Spinal cord (tissue), 10 donors: Measurements from ENCODE around the gene YWHAH. TPM values are rescaled to one million over a fixed set of nuclear protein-coding genes. Genes with fewer than 3 reads are reported as not detected.

Source experiments
- DNase-seq, 6 donors: peaks; one replicate each; pipeline versions ENCODE4 v3.0.0 to v3.0.0-alpha.2; 2013 to 2015; ENCODE audit warnings: low spot score in 6 of 6, low read depth in 4 of 6
- H3K27ac ChIP-seq: one replicate; pipeline ENCODE4 v1.5.1; 2013; ENCODE audit warnings: low read depth, low read length, control low read depth
- H3K27me3 ChIP-seq: one replicate; pipeline ENCODE4 v1.6.1; 2013; ENCODE audit warnings: low read length; ENCODE audit not compliant: control insufficient read depth, insufficient read depth
- H3K36me3 ChIP-seq: one replicate; pipeline ENCODE4 v1.6.1; 2013; ENCODE audit warnings: low read length; ENCODE audit not compliant: control insufficient read depth, insufficient read depth
- H3K4me1 ChIP-seq: one replicate; pipeline ENCODE4 v1.6.1; 2013; ENCODE audit warnings: low read length; ENCODE audit not compliant: control insufficient read depth, insufficient read depth
- H3K4me3 ChIP-seq: one replicate; pipeline ENCODE4 v1.5.1; 2013; ENCODE audit warnings: low read depth, low read length, control low read depth
- H3K9me3 ChIP-seq: one replicate; pipeline ENCODE4 v1.6.1; 2013; ENCODE audit warnings: low read length; ENCODE audit not compliant: control insufficient read depth, insufficient read depth
- WGBS: methylation state at CpG from one replicate; pipeline ENCODE4 v1.1.5; 2013; ENCODE audit warnings: missing lambda C conversion rate; ENCODE audit not compliant: insufficient coverage; 5-methylcytosine and 5-hydroxymethylcytosine counted together
- polyA plus RNA-seq, 2 donors: library from polyadenylated mRNA; unstranded; fragments of 120-200 nt; gene quantifications; one replicate each; pipeline ENCODE4 v1.2.1, GENCODE V29; 2013; ENCODE audit not compliant: insufficient read length in 2 of 2
- total RNA-seq, 2 donors: library from RNA; depleted of rRNA in 1 of 2; stranded (reverse); fragments of 120-200 nt in 1 of 2; fragments of >200 nt in 1 of 2; gene quantifications; one replicate each; pipeline versions ENCODE4 v1.2.3 to v1.2.4, GENCODE V29; 2013 to 2014
- donor health status: healthy.

Gene YWHAH
- total and polyA plus RNA-seq, 4 donors = 185 to 578 (median 428) TPM

DNA sequence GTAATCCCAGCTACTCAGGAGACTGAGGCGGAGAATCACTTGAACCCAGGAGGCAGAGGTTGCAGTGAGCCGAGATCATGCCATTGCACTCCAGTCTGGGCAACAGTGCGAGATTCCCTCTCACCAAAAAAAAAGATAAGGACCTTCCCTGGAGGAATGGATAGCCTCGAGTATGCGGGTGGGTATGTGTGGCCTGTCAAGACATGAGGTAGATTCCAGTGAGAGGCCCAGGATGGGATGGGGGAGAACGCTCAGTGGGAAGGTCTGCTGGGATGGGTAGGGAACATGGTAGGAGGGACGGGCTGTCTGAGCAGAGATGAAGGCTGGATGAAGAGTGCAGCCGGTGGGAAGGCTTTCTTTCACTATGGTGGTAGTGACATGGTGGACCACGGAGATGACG, 39.0 kb upstream of the YWHAH start:
- Histone ChIP-seq H3K36me3 (peaks cover 48% of the 10 kb centered on the region), H3K4me1 (no peaks in the 10 kb centered on the region), H3K27me3 (no peaks in the 10 kb centered on the region), H3K4me3 (no peak overlapping the region), H3K9me3 (no peaks in the 10 kb centered on the region), H3K27ac (no peak overlapping the region)
- no peak for DNase-seq
- 97% methylated on average over 8 of the region's 10 CpGs for WGBS

DNA sequence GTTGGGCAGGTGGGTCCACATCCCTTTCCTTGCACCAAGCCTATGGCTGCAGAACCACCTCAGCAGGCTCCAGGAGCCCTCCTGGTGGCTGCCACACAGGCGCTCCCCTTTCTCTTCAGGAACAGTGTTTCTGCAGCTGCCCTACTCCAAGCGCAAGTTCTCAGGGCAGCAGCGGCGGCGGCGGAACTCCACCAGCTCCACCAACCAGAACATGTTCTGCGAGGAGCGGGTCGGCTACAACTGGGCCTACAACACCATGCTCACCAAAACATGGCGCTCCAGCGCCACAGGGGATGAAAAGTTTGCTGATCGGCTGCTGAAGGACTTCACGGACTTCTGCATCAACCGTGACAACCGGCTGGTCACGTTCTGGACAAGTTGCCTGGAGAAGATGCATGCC, 38.2 kb upstream of the YWHAH start:
- Histone ChIP-seq H3K27me3 (no peaks in the 10 kb centered on the region), H3K27ac (no peak overlapping the region), H3K36me3 (peaks cover 48% of the 10 kb centered on the region), H3K9me3 (no peaks in the 10 kb centered on the region), H3K4me1 (no peaks in the 10 kb centered on the region), H3K4me3 (no peak overlapping the region)
- WGBS = 95% methylated on average over 16 of the region's 16 CpGs
- DNase-seq = no peak

DNA sequence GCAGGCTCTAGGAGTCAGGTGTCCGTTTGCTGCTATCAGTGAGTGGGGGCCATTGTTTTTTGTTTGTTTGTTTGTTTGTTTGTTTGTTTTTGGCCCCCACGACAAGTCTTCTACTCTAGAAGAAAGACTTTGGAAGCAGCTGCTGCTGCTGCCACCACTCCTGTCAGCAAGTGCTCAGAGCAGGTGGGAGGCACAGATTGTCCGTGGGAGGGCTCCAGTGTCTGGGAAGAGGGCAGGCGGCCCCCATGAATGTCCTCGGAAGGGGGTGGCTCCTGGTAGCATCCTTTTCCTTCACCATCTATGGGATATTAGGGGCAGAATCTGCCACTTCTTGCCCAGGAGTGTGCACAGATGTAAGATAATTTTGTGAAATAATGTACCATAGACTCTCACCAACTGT, 37.8 kb upstream of the YWHAH start:
- 82% methylated on average over 2 of the region's 5 CpGs for WGBS
- H3K27ac ChIP-seq = no peak overlapping the region
- no peak for DNase-seq

DNA sequence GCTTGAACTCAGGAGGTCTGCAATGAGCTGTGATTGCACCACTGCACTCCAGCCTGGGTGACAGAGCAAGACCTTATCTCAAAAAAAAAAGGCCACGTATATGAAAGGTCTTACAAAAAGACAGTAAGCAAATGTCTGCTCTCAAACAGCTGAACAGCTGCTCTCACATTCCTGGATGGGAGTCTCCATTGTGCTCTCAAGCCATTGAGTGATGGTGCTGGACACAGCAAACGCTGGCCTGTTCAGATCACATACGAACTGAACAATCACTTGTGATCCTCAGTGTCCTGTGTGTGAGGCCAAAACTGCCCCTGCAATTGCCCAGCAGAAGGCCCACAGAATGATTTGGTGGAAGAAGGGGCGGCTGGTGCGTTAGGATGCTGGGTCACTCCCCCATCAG, 34.4 kb upstream of the YWHAH start:
- Histone ChIP-seq H3K4me3 (no peak overlapping the region), H3K9me3 (no peaks in the 10 kb centered on the region), H3K27ac (no peak overlapping the region), H3K36me3 (peaks cover 35% of the 10 kb centered on the region), H3K27me3 (no peaks in the 10 kb centered on the region), H3K4me1 (no peaks in the 10 kb centered on the region)
- 74% methylated on average over 5 of the region's 5 CpGs for WGBS
- DNase-seq = no peak

More for the DNA sequence above, 37.8 kb upstream of the YWHAH start:
- Histone ChIP-seq H3K9me3 (no peaks in the 10 kb centered on the region), H3K4me1 (no peaks in the 10 kb centered on the region), H3K27me3 (no peaks in the 10 kb centered on the region), H3K4me3 (no peak overlapping the region), H3K36me3 (peaks cover 48% of the 10 kb centered on the region)

DNA sequence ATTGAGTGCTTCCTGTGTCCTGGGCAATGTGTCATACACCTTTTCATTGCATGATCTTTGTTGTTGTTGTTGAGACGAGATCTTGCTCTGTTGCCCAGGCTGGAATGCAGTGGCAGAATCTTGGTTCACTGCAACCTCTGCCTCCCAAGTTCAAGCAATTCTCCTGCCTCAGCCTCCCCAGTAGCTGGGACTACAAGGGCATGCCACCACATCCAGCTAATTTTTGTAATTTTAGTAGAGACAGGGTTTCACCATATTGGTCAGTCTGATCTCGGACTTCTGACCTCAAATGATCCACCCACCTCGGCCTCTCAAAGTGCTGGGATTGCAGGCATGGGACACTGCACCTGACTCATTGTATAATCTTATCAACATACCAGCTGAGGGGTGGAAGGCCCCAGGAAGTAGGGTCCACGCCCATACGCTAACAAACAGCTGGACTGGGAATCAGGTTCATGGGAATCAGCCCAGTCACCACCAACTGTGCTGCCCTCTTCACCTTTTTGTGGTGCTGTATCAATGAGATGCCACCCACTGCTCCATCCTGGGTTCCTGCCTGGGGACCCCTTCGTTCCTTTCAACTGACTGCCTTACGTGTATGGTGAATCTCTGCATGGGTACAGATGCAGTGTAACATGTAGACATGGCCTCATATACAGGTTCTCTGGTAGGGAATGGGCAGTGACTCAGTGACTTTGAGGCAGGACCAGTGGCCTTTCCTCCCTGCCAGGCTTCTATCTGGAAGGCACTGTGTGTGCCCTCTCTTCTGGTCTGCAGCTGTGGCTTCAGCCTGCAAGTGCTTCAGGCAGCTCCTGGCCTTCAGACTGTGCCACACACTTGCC, 32.5 kb upstream of the YWHAH start:
- no peak overlapping the region for H3K27ac ChIP-seq
- peaks cover 19% of the 10 kb centered on the region for H3K36me3 ChIP-seq
- H3K9me3 ChIP-seq = no peaks in the 10 kb centered on the region
- DNase-seq = no peak
- no peaks in the 10 kb centered on the region for H3K27me3 ChIP-seq
- WGBS = 94% methylated on average over 4 of the region's 7 CpGs
- H3K4me1 ChIP-seq = no peaks in the 10 kb centered on the region
- no peak overlapping the region for H3K4me3 ChIP-seq

DNA sequence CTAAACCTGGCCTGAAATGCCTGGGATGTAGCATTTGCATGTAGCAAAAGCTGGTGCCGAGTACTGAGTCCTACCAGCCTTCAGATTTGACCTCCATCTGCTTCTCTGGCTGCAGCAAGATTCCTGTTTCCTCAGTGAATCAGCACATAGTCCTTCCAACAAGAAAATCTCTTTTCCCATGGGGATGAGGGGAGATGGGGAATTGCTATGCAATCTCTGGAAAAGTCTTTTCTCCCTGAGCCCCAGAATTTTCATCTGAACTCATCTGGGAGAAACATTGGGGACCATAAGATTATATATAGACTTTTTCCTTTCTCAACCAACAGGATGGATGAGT, 32.0 kb upstream of the YWHAH start:
- Histone ChIP-seq H3K9me3 (no peaks in the 10 kb centered on the region), H3K27ac (no peak overlapping the region), H3K27me3 (no peaks in the 10 kb centered on the region), H3K36me3 (peaks cover 17% of the 10 kb centered on the region), H3K4me3 (no peak overlapping the region), H3K4me1 (no peaks in the 10 kb centered on the region)
- WGBS = 83% methylated on average over 1 of the region's 1 CpG
- no peak for DNase-seq

DNA sequence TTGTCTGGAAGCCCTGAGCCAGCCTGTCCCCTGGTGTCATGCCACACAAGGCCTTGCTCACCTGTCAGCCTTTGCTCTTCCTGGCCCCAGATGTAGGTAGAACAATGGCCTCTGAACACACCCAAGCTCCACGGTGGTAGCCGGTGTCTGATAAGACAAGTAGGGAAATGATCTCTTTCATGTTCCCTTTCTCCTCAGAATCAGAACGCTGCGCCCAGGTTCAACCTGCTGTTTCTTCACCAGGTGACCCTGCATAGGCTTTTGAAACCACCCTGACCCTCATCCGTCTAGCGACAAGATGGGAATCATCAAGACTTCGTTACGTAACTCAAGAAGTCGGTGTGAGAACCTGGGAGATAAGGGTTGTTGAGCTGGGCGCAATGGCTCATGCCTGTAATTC, 28.7 kb upstream of the YWHAH start:
- peaks cover 6% of the 10 kb centered on the region for H3K4me1 ChIP-seq
- H3K27me3 ChIP-seq = no peaks in the 10 kb centered on the region
- no peaks in the 10 kb centered on the region for H3K9me3 ChIP-seq
- H3K36me3 ChIP-seq = peaks cover 3% of the 10 kb centered on the region
- WGBS = 98% methylated on average over 10 of the region's 10 CpGs
- no peak overlapping the region for H3K4me3 ChIP-seq
- H3K27ac ChIP-seq = no peak overlapping the region
- DNase-seq = no peak

DNA sequence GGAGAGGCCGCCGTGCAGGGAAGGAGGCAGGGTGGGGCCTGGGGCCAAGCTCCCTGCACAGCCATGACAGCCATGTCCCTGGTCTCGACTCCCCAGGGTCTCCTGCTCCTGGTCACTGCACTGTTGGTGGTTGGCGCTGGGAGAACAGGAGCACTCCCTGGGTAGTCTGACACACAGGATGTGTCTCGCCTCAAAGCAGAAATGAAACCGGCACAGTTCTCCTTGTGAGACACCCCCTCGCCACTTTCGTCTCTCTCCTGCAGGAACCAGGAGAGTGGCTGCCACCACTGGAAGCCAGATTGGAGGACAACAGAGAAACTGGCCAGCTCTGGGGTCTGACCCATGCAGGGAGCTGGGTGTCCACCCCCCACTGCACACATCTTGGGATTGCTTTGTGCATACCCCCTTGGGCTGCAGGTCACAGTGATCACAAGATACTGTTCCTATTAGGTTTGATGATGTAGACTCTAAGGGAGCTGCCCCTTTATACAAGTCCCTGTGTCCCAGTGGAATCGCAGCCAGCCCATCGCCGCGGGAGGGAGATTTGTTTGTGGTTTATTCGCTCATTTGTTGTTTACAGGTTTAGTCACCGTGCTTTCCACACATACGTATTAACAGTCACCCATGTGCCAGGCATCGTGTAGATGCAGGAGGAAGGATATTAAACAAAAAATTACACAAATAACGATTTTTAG, 27.0 kb upstream of the YWHAH start:
- Histone ChIP-seq H3K27ac (no peak overlapping the region), H3K4me3 (no peak overlapping the region), H3K36me3 (peaks cover 3% of the 10 kb centered on the region), H3K9me3 (no peaks in the 10 kb centered on the region), H3K4me1 (peaks cover 6% of the 10 kb centered on the region), H3K27me3 (no peaks in the 10 kb centered on the region)
- 84% methylated on average over 9 of the region's 17 CpGs for WGBS
- no peak for DNase-seq

DNA sequence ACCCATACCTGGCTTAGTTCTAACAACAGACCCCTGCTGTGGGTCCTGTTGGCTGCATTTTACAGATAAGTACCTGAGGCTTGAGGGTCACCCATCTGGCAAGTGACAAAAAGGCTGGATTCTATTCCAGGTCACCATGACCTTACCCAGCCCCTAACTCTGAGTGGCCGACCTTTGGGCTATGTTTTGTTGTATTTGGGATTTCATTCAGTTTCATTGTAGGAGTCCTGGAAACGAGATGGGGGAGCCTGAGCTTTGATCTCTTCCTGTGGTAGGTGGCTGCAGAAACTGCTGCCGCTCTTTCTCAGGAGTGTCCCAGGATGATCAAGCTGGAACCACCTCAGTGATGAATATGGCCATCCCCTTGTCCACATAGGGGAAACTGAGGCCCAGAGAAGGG, 24.6 kb upstream of the YWHAH start:
- DNase-seq = no peak
- H3K27ac ChIP-seq = no peak overlapping the region
- H3K9me3 ChIP-seq = no peaks in the 10 kb centered on the region
- no peak overlapping the region for H3K4me3 ChIP-seq
- peaks cover 6% of the 10 kb centered on the region for H3K4me1 ChIP-seq
- 60% methylated on average over 2 of the region's 3 CpGs for WGBS
- H3K27me3 ChIP-seq = no peaks in the 10 kb centered on the region
- peaks cover 3% of the 10 kb centered on the region for H3K36me3 ChIP-seq

DNA sequence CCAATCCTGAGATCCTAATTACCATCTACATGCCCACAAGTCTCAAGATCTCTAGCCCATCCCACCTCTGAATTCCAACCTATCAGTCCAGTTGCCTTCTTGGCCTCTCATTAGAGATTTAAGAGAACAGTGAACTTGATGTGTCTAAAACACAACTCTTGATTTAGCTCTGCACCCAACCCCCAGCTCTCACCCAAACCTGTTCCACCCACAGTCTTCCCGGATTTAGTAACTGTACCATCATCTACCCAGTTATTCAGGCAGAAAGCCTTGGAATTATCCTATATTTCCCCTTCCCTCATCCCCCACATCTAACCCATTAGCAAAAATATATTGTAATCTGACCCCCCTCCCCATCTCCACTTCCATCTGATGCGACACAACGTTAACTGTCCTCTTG, 24.0 kb upstream of the YWHAH start:
- peaks cover 6% of the 10 kb centered on the region for H3K4me1 ChIP-seq
- no peaks in the 10 kb centered on the region for H3K9me3 ChIP-seq
- H3K4me3 ChIP-seq = no peak overlapping the region
- H3K27me3 ChIP-seq = no peaks in the 10 kb centered on the region
- DNase-seq = no peak
- H3K27ac ChIP-seq = no peak overlapping the region
- 93% methylated on average over 3 of the region's 3 CpGs for WGBS
- H3K36me3 ChIP-seq = peaks cover 3% of the 10 kb centered on the region
